SIG-M5 treated with dmso at 0.1 percent for 504 hours (cell line): ENCODE measurements around the gene TSHZ2.

ENCODE experiments used
- DNase-seq: peaks from one replicate; lab custom pipeline; 2025; ENCODE audit not compliant: unreplicated experiment; lab: John Stamatoyannopoulos, UW

TSHZ2 gene

GRCh38 chr20:53224851-53225250, 252.7 kb downstream of the TSHZ2 start:
- no peak for DNase-seq

DNA sequence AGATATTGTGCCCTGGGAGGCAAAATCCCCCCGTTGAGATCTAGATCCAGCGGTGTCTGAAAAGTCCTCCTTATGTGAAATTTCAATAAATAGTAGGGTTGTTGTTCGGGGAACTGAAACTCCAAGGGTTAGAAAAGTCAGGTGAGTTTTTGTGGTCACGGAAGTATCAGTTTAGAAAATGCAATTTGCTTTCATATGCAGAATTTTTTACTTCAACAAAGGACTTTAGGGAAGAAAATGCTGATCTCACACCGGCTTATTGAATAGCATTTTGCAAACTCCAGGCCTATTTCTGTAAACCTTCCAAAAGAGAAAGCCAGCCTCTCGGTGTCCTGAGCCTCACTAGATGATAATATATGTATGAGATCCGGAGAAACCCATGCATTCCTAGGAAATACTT, 254.7 kb downstream of the TSHZ2 start:
- no peak for DNase-seq

DNA sequence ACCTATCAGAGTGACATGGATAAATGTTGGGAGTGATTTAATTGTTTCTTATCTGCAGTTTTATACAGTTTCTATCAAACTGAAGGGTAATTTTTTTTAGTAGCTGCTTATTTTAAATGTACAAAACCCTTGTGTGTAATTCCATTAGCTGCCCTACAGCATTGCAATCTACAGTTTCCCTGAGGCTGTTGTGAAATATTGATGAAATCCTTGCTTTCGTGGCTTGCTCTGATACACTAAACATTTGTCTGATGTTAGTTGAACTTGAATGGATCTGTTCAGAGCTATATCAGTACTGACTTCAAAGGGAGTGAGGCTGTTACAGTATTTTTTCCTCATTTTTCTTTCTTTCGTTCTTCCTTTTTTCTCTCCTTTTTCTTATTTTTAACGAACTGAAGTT, 255.4 kb downstream of the TSHZ2 start:
- no peak for DNase-seq

DNA sequence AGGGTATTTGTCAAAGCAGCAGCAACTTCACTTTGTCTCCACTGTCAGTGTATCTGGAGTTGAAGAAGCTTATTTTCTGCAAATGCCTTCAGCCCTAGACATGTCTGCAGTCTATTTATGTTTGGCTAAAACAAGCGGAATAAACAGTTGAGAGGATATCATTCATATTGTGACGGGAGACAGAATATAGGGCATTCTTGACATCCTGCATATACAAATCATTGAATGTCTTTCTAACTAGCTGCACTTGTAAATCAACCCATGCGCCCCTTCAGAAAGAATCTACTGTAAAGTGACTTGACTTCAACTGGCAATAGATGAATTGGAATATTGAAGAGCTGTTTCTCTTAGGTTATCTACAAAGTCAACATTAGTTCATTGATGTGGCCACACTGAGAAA, 258.9 kb downstream of the TSHZ2 start:
- DNase-seq, result no peak

- no peak for DNase-seq
Observed at GRCh38 chr20:53237461-53237860, 265.3 kb downstream of the TSHZ2 start.

DNA sequence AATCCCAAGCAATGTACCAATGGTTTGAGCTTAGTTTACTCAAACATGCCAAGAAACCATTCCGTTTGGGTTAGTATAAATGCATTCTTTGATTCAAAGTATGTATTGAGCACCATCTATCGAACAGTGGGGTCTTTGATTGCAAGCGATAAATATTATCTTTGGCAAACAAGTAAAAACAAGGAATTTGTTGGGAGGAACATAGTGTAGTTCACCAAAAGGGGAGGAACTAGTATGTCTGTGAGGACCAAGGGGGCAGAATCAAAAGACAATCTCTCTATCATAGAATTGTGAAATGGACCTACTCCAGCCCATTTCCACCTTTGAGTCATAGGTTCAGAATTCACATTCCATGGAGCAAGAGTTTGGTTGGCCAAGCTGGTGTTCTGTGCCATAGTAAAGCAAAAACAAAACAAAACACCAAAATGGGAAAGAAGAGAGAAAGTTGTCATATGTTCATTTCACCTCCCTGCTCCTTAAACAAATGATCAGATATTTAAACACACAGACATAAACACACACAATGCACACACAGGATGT, 266.0 kb downstream of the TSHZ2 start:
- DNase-seq, result no peak

- no peak for DNase-seq
Observed at GRCh38 chr20:53243152-53243551, 271.0 kb downstream of the TSHZ2 start.

DNA sequence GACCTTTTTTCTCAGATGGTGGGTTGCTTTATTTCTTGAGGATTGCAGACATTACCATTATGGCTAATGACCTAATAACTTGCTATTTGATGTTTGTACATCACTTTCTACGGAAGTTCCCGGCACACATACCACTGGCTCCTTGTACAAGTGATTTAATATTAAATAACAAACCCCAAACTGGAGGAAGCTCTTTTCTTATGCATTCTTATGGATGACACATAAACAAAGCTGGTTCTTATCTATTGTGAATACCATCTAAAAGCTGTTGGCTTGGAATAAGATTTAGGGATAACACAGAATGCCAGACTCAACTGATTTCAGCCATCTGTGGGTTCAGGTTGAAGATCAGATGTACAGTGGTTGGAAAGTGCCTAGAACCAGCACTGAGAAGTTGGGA, 272.6 kb downstream of the TSHZ2 start:
- no peak for DNase-seq

- peak; percentile 10 for DNase-seq
Observed at GRCh38 chr20:53245574-53245973, 273.4 kb downstream of the TSHZ2 start.

GRCh38 chr20:53247468-53248103, 275.4 kb downstream of the TSHZ2 start:
- no peak for DNase-seq

DNA sequence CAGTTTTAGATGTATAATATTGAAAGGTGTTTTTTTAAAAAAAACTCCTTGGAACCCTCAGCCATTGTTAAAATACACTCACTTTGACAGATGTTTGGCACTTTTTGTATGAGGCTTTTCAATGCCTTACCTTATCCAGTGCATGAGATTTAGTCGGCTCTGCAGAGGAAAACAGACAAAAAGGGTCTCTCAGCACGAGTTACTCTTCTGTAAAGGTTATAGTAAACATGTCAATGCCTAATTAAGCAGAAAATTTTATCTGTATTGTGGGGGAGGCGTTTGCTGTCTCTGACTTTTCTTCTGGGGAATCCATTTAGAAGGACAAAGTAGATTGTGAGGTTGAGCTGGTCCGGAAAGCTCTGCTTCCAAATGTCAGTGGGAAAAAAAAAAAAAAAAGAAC, 278.3 kb downstream of the TSHZ2 start:
- no peak for DNase-seq

GRCh38 chr20:53252002-53252401, 279.8 kb downstream of the TSHZ2 start:
- DNase-seq, result no peak

DNA sequence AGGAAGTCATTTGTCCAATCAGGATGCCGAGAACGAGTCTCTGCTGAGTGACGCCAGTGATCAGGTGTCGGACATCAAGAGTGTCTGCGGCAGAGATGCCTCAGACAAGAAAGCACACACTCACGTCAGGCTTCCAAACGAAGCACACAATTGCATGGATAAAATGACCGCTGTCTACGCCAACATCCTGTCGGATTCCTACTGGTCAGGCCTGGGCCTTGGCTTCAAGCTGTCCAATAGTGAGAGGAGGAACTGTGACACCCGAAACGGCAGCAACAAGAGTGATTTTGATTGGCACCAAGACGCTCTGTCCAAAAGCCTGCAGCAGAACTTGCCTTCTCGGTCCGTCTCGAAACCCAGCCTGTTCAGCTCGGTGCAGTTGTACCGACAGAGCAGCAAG, 281.5 kb downstream of the TSHZ2 start:
- no peak for DNase-seq

DNA sequence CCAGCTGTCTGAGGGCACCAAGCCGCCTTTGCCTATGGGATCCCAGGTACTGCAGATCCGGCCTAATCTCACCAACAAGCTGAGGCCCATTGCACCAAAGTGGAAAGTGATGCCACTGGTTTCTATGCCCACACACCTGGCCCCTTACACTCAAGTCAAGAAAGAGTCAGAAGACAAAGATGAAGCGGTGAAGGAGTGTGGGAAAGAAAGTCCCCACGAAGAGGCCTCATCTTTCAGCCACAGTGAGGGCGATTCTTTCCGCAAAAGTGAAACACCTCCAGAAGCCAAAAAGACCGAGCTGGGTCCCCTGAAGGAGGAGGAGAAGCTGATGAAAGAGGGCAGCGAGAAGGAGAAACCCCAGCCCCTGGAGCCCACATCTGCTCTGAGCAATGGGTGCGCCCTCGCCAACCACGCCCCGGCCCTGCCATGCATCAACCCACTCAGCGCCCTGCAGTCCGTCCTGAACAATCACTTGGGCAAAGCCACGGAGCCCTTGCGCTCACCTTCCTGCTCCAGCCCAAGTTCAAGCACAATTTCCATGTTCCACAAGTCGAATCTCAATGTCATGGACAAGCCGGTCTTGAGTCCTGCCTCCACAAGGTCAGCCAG, 283.0 kb downstream of the TSHZ2 start:
- DNase-seq, result no peak

DNA sequence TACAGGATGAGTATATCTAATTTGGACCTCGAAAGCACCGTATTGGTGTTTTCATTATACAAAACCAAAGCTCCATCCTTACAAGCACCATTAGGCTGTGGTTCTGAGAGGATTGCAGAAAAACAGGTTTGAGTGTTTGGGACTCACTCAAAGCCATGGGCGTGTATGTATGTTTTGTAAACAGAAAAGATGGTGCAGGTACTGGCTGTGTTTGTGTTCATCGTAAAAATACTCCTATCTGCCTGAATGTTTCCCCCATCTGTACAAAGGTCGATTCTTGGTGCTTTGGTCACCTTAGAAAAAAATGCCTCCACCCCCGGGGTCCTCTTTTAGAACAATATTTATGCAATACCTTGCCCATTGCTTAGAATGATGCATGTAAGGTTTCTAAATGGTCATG, 286.6 kb downstream of the TSHZ2 start:
- peak; percentile 13 for DNase-seq

DNA sequence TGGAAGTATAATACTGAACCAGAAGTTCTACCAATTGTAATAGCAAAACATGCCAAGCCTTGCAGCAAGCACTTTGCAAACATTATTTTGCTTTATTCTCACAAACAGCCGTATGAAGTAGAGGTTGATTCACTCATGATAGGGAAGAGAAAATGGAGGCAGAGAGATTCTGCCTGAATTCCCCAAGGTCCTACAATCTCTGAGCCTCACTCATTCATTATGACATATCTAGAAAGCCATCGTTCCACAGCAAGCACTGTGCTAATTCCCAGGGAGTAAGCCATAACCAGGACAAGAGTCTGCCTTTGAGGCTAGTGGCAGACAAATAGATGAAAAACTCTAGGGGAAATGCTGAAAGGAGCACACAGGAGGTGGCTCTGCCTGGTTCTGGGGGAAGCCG, 288.0 kb downstream of the TSHZ2 start:
- DNase-seq, result no peak

GRCh38 chr20:53260591-53260990, 288.4 kb downstream of the TSHZ2 start:
- no peak for DNase-seq

DNA sequence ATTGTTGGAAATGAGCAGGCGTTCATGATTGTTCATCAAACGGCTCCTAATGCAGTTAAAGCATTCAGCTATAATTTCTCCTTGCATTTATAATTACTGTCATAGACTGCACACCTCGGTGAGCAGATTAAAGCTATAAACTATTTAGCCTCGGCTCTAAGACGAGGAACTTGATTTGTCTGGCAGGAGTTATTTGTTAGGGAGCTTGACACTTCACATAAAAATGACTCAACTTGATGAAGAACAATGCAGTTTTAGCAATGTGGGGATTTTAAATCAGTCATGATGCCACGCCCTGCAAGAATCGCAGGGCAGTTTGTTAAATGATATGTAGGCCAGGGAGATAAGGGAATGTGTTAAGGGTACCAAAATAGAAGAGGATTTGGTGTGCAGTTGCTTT, 290.2 kb downstream of the TSHZ2 start:
- DNase-seq, result no peak

- no peak for DNase-seq
Observed at GRCh38 chr20:53263554-53264438, 291.6 kb downstream of the TSHZ2 start.

DNA sequence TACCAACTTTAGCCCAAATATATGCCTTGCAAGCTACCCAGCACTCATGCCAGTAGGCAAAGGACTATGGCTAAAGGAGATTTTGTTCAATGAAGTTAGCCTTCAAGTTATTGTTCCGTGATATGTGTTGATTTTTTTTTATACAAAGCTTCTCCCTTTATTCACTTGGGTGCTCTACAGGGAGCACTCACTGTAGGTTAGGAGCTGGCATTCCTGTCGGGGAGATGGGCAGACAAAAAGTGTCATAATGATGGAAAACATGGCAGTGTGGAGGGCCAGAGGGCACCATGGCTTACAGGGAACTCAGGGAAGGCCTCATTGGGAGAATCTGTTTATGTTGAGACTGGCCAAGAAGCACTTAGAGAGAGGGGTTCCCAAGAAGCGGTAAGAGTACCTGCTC, 292.4 kb downstream of the TSHZ2 start:
- no peak for DNase-seq

GRCh38 chr20:53265304-53265875, 293.2 kb downstream of the TSHZ2 start:
- DNase-seq, result no peak

DNA sequence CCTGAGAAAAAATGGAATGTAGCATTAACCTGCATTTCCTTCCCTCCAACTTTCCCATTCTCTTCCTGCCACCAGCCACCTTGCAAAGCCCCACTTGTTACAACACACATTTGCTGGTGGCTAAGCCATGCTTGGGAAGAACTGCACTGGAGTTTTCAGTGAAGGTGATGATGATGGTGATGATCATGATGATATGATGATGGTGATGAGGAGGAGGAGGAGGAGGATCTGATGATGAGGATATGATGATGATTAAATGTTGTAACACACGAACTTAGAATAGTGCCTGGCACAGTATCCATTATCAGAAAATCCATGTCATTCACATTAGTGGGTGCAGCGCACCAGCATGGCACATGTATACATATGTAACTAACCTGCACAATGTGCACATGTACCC, 297.2 kb downstream of the TSHZ2 start:
- DNase-seq, result no peak
